Stimulated activated CD4-positive, alpha-beta T cell treated with anti-CD3 and anti-CD28 coated beads, TNF-alpha, amount 100 ng/mL, for 48 hours (primary cell): ENCODE data around the gene UBE2E1.
"Not testable (repeated sequence)": the region's sequence is repeated elsewhere in the genome, so short reads cannot be mapped to it uniquely, and the experiment has no call there.

Source experiments
- DNase-seq, 3 donors: peaks; one replicate each; pipeline ENCODE4 v3.0.0-alpha.2; 2020; ENCODE audit warnings: low read depth in 3 of 3

Gene UBE2E1

DNA sequence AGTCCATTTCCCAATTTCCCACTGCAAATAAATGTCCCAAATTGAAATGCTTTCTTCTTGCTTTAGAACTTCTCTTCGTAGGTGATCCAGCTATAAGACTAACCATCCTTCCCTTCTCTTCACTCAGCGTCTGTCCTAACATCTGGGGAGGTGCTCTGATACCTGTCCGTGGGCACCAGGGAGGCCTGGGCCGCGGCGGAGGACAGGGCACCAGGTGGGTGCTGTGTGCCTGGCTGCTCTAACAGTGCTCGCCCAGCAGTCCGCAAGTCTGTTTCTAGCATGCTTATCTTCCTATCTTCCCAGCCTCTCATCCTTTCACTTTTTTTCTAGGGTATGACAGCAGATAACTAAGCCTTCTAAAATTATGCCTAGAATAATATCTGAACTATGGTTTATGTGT is 73.7 kb downstream of the UBE2E1 start:
- DNase-seq = no peak

DNA sequence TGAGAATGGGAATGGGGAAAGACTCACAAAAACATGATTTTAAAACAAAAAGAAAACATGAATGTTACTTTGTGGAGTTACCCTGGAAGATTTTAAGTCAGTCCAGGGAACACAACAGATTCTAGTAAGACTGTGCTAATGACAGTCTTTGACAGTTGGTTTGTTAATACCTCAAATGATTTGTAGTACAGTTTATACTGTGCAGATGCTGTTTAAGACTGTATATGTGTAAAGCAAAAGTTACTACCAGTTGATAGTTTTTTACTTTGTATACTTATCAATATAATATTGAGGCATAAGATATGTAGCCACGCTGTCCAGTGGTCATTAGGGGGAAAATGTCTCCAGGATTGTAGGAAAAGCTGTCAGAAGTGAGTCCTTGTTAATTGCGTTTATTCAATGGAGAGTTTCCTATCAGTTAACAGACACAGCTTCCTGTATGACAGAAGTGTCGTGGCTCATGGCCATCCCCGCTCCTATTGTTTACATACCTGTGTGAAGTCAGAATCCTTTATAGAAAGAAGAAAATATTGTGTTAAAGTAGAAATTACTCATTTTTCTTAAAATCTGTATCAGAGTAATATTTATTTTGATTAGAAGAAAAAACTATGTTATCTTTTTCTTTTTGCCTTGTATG is 75.1 kb downstream of the UBE2E1 start:
- DNase-seq = no peak

DNA sequence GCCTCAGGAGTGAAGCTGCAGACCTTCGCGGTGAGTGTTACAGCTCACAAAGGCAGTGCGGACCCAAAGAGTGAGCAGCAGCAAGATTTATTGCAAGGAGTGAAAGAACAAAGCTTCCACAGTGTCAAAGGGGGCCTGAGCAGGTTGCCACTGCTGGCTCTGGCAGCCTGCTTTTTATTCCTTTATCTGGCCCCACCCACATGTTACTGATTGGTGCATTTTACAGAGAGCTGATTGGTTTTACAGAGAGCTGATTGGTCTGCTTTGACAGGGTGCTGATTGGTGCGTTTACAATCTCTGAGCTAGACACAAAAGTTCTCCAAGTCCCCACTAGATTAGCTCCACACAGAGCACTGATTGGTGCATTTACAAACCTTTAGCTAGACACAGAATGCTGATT is 76.2 kb downstream of the UBE2E1 start:
- DNase-seq = not testable (repeated sequence)

DNA sequence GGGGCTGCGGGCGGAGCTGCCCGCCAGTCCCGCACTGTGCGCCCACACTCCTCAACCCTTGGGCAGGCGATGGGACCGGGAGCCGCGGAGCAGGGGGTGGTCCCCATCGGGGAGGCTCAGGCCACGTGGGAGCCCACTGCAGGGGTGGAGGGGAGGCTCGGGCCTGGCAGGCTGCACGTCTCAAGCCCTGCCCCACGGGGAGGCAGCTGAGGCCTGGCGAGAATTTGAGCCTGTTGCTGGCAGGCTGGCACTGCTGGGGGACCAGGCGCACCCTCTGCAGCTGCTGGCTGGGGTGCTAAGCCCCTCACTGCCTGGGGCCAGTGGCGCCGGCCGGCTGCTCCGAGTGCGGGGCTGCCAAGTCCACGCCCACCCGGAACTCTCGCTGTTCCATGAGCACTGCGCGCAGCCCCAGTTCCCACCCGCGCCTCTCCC is 76.7 kb downstream of the UBE2E1 start:
- no peak for DNase-seq

DNA sequence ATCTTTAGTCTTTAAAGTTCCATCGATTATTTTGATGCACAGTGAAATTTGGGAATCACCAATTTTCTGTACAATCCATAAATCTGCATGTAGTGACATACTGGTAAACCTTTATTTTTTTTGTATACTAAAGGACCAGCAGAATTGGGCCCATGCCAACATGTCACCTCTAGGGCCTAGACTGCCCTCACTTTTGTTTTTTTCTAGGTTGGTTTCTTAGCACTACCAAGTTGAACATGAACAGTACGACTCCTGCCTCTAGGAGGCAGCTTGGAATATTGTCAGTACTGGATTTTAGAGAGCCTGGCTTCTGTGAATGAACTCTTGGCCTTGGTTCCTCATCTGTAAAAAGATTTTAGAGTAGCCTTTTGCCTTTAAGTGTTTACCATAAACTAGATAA is 78.7 kb downstream of the UBE2E1 start:
- DNase-seq = no peak

DNA sequence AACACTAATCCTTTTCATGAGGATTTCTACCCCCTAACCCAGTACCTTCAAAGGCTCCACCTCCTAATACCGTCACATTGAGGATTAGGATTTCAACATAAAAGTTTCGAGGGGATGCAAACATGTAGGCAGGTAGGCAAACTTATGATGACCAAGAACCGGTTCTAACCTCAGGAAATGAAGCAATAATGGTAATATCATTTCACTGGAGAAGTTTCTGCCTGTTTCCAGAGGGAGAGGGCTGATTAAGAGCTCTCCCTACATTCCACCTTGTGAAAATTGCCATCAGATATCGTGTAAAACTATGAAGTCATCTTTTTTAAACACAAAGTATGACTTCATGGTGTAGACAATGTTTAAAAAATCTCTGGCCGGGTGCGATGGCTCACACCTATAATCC is 79.5 kb downstream of the UBE2E1 start:
- no peak for DNase-seq

DNA sequence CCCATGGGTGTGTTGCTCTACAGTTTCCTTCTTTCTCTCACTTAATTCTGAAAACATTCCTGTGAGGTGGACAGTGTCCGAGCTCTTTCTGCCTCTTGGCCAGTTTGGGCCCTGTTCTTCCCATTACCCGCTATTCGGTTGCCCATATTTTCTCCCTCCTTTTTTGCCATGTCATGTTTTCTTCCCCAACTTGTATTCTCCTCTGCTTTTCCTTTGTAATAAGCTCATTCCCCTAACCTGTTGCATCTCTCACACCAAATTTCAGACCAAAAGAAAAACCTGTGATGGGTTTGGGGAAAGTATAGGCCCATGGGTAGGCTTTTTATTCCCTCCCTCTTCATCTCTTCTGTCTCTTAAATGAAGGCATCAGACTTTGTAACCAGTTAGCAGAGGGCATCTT is 80.6 kb downstream of the UBE2E1 start:
- no peak for DNase-seq

DNA sequence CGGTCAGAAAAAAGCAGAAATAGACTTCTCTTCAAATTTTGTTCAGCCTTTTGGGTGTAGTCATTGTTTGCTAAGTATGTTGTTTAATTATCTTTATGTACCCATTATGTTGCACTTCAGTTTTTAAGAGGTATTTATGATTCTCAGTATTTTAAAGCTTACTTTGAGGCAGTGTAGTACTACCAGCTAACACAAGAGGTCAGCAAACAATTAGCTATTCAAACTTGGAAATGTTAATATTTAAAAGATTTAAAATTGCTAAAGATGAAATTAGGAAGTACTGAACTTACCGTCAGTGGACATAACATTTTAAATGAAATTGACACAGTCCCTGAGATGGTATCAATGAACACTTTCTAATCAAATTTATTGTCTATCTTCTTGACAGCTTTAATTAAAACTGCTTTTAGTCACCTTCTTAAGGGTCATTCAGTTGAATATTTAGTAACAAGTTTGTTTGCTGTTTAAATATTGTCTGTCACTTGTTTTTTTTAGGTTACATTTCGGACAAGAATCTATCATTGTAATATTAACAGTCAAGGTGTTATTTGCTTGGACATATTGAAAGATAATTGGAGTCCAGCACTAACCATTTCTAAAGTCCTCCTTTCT is 83.0 kb downstream of the UBE2E1 start:
- no peak for DNase-seq

DNA sequence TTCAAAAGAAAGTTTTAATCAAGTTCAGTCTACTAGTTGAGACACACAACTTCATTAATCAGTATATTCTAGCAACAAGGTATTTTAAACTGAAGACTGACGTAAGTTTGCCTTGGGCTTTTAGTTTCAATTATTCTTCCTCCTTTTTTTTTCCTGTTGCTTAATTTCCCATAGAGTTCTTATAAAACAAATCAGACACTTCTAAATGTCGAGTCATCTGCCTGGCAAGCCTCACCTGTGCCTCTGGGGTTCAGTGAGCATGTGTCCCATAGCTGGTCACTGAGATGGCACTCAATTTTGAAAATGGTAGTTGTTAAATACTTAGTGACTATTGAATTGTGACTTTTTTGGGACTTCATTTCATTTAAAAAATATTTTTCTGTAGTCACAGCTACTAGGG is 83.6 kb downstream of the UBE2E1 start:
- no peak for DNase-seq

DNA sequence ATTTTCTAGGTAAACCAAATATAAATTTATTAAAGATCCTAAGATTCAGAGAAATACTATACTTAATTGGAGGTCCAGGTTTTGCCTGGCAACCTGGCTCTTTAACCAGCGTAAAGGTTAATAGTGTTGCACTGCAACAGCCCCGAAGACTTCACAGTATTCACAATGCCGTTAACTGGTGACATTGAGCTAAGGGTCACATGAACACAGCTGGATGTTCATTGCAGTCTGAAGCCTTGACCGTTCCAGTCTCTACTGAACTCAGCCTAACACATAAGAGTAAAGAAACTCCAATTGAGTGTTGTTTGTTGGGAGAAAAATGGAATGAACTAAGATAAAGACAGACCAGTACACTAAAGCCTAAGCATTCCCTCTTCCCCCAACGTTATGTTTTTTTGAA is 84.2 kb downstream of the UBE2E1 start:
- DNase-seq = no peak

DNA sequence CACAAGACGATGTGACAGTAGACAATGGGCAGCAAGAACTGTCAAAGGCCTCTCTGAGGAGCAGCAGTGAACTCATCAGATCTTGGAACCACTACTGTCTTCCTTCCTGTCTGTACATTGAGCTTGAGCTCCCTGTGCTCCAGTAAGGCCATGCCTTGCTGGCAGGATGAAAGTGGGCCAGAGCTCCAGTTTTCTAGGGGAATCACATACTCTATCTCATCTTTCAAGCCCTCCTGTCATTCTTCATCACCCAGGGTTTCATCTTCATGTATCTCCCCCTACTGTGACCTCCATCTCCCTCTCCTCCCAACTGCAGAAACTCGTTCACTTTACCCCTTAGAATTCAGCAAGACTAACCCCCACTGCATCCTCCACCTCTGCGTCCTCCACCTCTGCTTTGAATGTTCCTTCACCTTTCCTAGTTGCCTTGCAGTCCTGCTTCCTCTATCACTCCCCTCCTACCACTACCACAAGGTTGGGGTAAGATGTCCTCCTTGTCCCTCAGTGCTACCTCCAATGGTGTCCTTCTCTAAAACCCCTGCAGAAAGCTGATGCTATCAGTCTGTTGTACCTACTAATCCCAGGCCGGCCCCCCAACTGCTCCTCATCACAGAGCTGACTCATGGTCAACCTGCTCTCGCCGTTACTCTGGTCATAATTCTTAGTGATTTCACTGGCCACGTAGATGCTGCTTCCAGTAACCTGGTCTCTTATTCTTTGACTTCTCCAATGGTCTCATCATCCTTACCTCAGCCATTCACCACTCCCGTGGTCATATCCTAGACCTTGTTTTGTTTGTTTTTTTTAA is 88.7 kb downstream of the UBE2E1 start:
- no peak for DNase-seq

DNA sequence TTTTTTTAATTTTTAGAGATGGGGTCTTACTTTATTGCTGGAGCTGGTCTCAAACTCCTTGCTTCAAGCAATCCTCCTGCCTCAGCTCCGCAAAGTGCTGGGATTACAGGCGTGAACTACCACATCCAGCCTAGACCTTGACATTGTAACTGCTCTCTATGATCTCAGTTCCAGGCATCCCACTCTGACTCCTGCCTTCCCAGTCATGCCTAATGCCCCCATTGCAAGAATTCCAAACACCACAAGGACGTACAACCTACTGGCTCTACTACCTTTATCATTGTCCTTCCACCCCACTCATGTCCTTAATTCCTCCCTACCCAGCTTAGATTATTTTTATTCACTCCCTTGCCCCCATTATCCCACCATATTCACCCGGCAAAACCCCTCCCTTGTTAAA is 89.4 kb downstream of the UBE2E1 start:
- no peak for DNase-seq

DNA sequence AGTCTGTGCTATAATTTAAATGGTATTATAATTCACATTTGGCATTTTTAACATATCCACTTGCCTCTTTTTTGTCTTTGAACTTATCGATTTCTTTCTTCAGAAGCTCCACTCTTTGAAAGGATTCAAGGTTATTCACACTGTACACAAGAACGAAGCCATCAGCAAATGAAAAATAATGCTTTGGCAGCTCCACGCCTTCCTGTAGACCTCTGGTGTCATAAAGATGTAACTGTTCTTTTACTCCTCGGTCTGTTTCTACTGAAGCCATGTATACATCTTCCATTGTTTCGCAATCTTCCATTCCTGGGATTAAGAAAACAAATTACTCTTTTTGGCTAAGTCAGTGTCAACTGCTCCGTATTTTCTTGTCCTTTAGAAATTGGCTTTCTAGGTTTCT is 95.0 kb downstream of the UBE2E1 start:
- DNase-seq = no peak

DNA sequence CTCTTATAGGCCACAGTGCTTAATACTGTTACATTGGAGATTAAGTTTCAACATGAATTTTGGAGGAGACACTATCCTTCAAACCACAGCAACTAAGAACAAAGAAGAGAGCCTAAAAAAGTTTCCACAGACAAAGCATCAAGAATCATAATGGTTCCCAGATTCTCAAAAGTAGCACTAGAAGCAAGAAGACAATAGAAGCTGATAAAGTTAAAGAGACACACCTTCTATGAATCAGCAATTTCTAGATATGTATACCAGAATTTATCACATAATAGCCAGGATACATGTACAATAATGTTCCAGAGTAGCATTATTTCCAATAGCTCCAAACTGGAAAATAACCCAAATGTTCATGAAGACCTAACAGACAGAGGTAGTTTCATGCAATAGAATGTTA is 98.8 kb downstream of the UBE2E1 start:
- no peak for DNase-seq

DNA sequence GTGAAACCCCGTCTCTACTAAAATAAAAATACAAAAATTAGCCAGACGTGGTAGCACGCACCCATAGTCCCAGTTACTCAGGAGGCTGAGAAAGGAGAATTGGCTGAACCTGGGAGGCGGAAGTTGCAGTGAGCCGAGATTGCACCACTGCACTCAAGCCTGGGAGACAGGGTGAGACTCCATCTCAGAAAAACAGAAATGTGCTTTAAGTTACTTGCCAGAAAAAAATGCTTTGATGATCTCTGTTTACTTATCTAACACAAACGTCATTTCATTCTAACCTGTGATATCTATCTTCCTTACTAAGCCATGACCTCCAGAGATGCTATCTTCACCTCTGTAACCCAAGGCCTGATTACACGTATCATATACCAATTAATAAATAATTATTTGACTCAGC is 103.6 kb downstream of the UBE2E1 start:
- DNase-seq = no peak

DNA sequence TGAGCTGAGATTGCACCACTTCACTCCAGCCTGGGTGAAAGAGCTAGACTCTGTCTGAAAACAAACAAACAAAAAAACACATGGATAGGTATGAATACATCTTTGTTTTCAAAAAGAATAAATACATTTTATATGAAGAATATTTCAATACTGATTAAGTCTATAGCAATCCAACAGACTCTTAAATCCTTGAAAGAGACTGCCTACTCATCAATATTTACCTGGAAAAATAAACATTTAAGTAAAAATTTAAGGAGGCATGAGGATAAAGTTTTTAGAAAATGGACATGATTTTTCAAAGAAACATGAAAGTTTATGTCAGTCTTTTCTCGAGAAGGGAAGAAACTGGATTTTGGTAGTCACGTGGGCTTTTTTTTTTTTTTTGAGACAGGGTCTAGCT is 105.6 kb downstream of the UBE2E1 start:
- no peak for DNase-seq

DNA sequence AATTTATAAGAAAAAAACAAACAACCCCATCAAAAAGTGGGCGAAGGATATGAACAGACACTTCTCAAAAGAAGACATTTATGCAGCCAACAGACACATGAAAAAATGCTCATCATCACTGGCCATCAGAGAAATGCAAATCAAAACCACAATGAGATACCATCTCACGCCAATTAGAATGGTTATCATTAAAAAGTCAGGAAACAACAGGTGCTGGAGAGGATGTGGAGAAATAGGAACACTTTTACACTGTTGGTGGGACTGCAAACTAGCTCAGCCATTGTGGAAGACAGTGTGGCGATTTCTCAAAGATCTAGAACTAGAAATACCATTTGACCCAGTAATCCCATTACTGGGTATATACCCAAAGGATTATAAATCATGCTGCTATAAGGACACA is 106.6 kb downstream of the UBE2E1 start:
- not testable (repeated sequence) for DNase-seq

DNA sequence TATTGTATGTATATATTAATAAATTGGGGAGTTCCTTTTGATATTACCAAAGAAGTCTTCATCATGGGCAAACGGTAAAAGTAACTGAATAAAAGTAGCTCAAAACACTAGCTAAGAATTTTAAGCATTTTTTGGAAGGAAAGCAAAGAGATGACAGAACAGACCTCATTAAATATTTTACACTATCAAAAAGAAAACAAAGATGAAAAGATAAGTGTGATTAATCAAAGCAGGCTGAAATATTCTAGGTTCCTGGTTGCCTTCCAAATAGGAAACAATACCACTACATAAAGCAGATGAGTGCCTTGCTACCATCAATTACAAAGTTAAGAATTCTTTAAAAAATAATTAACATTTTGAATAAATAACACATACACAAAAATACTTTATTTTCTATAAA is 107.4 kb downstream of the UBE2E1 start:
- DNase-seq = no peak

DNA sequence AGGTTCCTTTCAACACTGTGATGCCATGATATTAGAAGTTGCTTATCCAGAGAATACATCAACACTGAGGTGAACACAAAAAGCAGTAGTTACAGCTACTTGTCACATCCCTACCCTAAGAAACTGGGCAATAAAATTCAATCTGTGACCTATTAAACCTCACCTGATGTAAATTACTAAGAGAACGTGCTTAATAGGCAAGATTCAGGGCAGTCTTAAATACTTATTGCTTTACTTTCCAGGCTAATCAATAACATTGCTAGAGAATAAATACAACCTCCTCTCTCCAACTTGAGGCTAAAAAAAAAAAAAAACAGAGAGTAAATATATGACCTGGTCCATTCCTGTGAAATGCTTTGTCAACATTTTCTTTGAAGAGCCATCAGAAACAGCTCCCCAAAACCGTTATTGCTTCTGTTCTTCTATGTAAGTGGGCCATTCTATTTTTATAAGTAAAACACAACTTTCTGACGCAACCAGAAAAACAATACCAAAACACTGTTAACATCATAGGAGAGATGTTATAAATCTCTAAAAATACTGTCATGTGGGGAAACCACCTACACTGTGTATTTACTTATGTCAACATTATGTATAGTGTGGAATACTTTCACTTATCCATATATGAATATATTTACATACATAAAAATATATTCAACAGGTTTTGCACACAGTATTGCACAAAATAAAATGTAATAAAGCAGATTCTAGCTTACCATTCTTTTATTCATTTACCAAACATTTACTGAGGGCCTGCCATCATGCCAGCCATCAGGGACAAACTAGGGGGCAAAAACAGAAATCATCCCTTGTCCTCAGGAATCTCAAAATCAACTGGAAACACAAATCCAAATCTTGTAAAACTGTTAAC is 108.4 kb downstream of the UBE2E1 start:
- no peak for DNase-seq

DNA sequence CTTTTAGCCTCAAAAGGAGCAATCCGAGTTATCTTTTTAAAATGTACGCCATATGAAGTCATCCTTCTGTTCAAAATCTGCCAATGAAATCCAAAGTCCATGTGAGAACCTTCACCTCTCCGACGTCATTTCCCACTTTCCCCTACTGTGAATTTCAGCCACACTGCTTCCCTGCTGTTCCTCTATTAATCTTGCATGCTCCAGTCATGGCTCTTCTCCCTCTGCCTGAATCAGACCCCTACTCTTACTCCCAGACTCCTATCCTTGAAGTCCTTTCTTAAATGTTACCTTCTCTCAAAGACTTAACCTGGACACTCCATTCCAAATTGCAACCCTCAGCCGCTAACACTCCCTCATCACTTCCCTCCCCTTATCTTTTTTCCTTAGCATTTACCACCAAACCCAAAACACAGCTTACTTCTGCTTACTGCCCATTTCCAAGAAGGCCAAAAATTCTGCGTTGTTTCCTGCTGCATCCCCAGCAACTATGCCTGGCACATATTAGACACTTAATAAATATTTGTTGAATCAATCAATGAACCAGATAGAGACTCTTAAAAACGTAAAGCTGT is 109.9 kb downstream of the UBE2E1 start:
- no peak for DNase-seq

DNA sequence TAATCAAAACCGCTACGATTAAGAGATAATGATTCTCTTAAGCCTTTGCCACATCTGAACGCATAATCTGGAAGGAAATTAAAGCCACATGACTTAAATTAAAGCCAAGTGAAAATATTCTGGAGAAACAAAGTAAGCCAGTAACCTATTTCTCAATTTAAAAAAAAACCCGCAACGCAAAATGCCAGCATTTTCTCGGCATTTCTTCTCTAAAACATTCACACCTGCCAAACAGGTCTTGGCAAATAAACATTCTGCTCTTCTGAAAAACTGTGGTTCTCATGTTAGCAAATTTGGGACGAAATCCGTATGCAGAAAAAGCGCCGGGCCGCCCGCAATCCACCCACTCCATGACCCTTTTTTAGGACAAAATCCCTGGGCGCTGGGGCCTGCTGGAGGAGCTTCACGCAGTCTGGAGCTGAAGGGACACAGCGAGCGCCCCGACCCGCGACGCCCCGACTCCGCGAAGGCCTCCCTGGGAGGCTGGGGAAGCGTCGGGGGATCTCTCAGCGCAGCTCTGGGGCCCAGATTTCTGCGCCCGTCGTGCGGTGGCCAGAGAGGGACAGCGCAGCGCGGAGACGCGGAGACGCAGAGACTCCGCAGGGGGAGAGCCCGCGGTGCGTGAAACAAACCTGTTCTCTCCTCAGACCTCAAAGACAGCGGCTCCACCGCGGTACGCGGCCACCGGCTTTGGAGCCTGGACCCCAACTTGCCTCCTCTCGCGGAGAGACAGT is 110.6 kb downstream of the UBE2E1 start:
- no peak for DNase-seq
